Measurements from ENCODE around the gene TMIGD2.
"Not testable (repeated sequence)": the region's sequence is repeated elsewhere in the genome, so short reads cannot be mapped to it uniquely, and the experiment has no call there.

Gene TMIGD2

GRCh38 chr19:4297901-4298809 is 4.0 kb downstream of the TMIGD2 start:
- DNase-seq (ENCODE audit: low read depth in 2 of 2) = no peak

DNA sequence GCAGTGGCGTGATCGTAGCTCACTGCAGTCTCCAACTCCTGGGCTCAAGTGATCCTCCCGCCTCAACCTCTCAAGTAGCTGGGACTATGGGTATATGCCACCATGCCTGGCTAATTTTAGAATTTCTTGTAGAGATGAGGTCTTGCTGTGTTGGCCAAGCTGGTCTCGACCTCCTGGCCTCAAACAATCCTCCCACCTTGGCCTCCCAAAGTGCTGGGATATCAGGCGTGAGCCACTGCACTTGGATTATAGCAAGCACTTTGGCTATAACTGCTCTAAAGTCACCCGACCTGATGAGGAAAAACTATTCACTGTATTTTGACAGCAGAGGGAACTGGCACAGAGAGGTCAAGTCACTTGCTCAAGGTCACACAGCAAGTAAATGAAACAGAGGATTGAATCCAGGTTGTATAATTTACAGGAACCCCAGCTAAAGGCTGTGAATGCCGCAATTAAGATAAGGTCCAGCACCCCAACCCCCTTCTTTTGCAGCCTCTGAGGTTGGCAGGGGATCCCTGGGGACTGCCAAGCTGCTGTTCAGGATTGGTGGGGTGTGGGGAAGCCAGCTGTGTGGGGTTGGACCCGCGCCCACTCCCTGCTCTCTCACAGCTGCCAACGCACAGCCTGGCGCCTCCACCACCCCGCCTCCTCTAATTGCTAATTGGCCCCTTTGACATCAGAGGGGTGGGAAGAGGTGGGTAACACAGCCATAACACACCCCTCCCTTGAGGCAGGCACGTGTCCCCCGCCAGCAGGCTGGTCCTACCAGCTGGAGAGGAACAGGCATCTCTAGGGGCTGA is 6.0 kb downstream of the TMIGD2 start:
- DNase-seq (ENCODE audit: low read depth in 2 of 2) = no peak

DNA sequence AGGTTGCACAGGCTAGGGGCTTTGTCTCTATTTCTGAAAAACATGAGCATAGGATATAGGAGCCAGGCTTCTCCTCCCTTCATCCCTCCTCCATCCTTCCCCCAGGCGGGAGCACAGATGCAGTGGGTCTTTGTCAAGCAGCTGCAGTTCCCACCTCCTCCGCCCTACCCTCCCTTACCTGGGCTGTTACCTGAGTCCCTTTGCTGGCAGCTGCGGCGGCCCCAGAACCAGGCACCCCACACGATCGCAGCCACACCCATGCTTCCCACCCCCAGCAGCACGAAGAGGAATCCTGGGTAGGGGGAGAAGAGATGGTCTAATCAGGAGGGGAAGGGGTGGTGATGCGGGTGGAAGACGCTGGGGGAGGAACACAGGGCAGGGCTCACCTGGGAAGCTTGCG is 7.8 kb downstream of the TMIGD2 start:
- DNase-seq (ENCODE audit: low read depth in 2 of 2) = no peak

DNA sequence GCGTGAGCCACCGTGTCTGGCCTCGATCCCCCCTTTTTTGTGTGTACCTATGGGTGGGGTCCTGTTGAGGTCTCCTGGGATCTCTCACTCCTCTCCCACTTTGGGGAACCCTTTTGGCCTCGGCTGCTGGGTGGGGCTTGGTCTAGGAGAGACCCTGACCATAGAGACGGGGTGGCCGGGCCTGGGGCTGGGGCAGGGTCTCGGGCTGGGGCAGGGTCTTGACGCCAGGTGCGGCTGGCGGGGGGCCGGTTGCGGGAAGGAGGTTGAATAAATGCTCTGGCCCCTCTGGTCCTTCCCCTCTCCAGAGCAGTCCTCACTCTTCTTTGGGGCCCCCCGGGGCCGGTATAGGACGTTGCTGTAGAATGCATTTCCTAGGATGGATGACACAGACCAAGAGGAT is 9.7 kb downstream of the TMIGD2 start:
- DNase-seq (ENCODE audit: low read depth in 2 of 2) = no peak

GRCh38 chr19:4291184-4291732 is 10.9 kb downstream of the TMIGD2 start:
- DNase-seq (ENCODE audit: low read depth in 2 of 2) = no peak

DNA sequence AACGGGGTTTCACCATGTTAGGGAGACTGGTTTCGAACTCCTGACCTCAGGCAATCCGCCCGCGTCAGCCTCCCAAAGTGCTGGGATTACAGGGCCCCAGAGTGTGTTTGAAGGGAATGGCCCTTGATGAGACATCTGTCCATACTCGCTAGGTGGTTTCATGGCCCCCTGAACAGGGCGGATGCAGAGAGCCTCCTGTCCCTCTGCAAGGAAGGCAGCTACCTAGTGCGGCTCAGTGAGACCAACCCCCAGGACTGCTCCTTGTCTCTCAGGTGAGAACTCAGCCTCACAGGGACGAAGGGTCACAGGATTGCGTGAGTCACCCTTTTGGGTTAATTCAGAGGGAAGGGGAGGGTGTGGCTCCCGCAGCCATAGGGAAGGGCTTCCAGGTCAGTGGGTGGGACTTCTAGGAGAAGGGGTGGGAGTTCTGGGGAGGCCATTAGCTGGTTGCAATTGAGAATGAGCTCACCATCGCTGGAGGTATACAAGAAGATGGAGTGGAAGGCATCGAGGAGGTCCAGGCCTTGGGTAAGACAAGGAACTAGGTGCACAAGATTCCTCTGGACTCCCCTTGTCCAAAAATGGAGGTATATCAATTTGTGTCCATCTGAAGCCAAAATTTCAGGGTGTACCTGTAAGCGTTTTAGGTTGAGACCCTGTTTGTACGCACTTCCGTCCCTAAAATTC is 14.0 kb downstream of the TMIGD2 start:
- no peak for DNase-seq (ENCODE audit: low read depth in 2 of 2)

GRCh38 chr19:4286141-4286540 is 16.0 kb downstream of the TMIGD2 start:
- not testable (repeated sequence) for DNase-seq (ENCODE audit: low read depth in 2 of 2)

- no peak for DNase-seq (ENCODE audit: low read depth in 2 of 2)
Measured at GRCh38 chr19:4284974-4285373, 17.2 kb downstream of the TMIGD2 start.

- DNase-seq (ENCODE audit: low read depth in 2 of 2) = no peak
Measured at GRCh38 chr19:4284176-4284958, 17.8 kb downstream of the TMIGD2 start.

DNA sequence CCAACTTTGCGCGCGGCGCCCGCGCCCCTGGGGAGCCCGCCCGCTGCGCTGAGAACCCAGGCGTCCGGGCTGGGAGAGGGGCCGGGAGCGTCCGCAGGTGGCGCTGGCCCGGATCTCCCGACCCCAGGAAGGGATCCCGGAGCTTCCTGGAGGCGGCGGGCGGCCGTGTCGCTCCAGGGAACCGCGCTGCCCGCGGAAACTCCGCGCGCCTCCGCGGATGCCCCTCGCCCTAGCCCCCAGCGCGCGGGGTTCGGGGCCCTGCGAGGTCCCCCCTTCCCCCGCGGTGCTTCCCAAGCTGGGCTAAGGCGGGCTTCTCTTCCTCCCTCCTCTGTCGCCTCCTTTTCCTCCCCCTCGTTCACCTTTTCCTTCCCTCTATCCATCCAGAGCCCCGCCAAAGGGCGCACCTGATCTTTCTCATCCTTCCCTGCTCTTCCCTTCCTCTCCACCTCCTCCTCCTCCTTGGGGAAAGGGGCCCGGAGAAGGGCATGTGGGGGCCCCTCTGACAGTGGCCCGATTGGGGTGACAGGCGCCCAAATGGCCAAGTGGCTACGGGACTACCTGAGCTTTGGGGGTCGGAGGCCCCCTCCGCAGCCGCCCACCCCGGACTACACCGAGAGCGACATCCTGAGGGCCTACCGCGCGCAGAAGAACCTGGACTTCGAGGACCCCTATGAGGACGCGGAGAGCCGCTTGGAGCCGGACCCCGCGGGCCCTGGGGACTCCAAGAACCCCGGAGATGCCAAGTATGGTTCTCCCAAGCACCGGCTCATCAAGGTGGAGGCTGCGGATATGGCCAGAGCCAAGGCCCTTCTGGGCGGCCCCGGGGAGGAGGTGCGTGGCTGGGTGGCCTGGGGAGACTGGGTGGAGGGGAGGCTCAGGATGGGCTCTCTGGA is 22.4 kb downstream of the TMIGD2 start:
- DNase-seq (ENCODE audit: low read depth in 2 of 2) = no peak

DNA sequence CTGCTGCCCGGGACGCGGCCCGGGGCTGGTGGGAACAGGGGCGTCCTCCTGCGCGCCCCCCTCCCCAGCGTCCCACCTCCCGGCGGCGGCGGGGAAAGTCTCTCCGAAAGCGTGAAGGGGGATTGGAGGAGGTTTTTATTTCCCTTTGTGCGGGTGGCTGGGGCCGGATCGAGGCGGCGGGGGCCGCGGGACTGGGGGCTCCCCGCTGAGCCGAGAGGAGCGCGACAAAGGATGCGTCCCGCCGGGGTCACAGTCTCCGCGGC is 23.0 kb downstream of the TMIGD2 start:
- no peak for DNase-seq (ENCODE audit: low read depth in 2 of 2)

- no peak for DNase-seq (ENCODE audit: low read depth in 2 of 2)
Measured at GRCh38 chr19:4278419-4279266, 23.5 kb downstream of the TMIGD2 start, which contains the start of gene SHD. TSS of gene SHD (plus strand) at chr19:4279266. CDS start at chr19:4280064, 798 bp downstream.

DNA sequence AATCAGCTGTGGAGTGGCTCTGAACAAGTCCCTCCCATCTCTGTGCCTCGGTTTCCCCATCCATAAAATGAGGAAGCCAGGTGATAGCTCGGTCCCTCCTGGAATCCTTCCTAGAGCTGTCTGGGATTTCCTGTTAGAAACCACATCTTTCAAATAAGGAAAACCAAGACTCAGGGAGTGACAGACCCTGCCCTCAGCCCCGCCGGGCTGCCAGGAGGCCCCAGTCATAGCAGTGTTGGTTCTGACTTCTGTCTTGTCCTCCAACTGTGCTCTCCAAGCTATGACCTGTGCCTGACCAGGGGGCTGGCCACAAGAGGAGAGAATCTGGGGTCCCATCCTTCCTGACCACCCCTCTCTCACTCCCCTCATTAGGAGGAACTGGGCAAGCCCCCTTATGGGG is 24.2 kb downstream of the TMIGD2 start:
- DNase-seq (ENCODE audit: low read depth in 2 of 2) = no peak

DNA sequence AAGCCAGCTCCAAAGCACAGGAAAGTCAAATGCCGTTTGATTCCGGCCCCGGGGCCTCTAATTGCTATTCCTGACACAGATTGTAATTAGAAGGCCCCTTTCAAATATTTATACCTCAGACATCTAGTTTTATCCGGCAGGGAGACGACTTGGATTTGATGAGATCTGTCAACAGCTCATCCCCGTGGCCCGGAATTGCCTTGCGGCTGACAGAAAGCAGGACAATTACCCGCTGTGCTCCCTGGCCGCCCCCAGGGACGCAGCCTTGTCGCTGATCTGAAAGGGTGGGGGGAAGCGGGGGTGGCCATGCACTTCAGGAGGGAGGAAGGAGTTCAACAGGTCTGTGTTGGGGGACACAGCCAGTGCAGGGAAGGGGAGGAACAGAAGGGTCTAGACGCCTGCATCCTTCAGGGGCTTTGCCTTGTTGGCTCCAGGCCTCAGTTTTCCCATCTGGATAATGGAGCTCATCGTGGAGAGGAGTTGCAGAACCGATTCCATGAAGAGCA is 24.9 kb downstream of the TMIGD2 start:
- DNase-seq (ENCODE audit: low read depth in 2 of 2) = no peak

GRCh38 chr19:4274321-4274686 is 27.9 kb downstream of the TMIGD2 start:
- DNase-seq (ENCODE audit: low read depth in 2 of 2) = not testable (repeated sequence)

DNA sequence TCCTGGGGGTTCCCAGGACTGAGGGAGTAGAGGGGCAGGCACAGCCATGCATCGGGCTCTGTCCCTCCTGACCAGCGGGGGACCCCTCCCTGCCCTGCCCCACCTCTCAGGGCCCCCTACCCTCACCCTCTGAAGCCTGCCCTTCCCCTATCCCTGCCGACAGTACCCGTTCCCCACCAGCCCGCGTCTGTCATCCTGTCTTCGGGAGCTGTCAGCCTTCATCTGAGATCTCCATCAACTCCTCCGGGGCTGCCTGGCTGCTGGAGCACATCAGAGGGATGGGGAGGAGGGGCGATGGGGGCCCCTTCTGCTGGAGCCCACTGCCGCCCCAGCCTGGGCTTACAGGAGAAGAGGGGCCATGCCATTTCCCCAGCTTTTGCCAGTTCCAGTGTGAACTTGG is 29.3 kb downstream of the TMIGD2 start:
- DNase-seq (ENCODE audit: low read depth in 2 of 2) = no peak

GRCh38 chr19:4268816-4269430 is 33.3 kb downstream of the TMIGD2 start:
- no peak for DNase-seq (ENCODE audit: low read depth in 2 of 2)

GRCh38 chr19:4267901-4268815 is 34.0 kb downstream of the TMIGD2 start:
- no peak for DNase-seq (ENCODE audit: low read depth in 2 of 2)

All from stimulated activated CD4-positive, alpha-beta T cell treated with anti-CD3 and anti-CD28 coated beads, Interleukin-1b, Interleukin-23, amount 100 ng/mL, for 4 hours (primary cell).